SHP77 treated with DMSO at 0.1 percent for 48 hours (cell line): ENCODE data around the gene TNS1.

Experiments
- DNase-seq: peaks from one replicate; lab custom pipeline; 2025; lab: John Stamatoyannopoulos, UW

Gene TNS1

DNA sequence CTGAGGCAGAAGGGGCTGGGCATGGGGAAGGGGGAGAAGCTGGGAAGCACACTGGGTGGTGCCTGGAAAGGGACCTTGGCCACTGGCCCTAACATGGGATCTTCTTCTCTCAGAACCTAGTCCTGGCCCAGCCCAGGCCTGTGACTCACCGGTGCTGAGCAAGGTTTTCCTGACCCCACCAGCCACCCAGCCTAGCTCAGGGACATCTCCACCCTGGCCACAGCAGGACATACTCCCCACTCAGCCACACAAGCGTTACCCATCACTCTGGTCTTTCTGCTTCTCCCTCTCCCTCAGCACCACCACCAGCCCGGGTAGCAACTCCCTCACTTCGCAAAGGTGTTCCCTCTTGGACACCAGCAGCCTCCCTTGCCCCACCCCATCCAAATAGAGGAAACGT lies 22.8 kb downstream of the TNS1 start:
- DNase-seq, result no peak

DNA sequence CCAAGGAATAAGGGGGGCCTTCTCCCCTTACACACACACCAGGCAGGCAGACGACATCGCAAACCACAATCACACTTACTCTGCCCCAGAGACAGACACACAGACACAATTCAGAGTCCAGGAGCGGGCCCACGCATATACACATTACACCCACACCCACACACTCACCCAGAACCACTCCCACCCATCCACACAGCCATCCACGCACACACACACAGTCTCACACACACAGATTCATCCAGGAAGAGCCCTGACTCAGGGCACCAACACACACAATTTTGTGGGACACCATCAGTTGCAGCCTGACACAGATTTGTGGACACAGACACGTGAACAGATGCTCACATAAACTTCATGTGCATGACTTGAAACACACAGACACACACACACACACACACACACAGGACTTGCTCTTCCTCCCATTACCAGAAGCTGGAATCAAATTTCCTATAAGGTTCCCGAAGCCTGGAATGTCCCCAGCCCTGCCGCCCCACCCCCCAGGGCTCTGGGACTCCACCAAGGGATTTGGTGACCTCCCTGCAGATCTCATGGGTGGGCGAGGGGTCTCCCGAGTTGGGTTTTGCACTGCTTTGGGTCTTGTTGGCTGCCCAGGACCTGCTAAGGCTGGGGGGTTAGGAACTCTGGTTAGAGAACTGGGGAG lies 23.5 kb downstream of the TNS1 start:
- DNase-seq, result no peak

DNA sequence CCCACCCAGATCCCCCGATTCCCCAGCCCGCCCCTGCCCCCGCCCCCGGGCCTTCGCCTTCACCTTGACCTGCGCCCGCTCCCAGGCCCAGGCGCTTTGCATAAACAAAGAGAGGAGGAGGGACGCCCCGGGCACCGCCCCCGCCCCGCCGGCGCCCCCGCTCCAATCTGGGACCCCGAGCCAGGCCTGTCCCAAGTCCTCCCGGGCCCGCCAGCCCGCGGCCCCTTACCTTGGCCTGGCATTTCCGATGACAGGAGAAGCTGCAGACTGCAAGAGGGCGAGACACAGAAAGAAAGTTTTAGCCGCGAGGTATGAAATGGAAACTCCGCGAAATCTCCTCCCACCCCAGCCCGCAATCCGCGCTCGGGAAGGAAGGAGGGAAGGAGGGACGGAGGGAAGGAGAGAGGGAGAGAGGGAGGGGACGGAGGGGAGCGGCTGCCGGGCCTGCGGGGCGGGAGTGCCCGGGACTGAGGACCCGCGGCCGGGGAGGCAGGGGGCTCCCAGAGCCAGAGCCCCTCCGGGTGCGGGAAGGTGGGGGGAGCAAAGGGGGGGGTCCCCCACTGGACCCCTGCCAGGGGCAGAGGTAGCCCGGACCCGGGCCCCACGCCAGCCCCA lies 24.2 kb downstream of the TNS1 start:
- no peak for DNase-seq

DNA sequence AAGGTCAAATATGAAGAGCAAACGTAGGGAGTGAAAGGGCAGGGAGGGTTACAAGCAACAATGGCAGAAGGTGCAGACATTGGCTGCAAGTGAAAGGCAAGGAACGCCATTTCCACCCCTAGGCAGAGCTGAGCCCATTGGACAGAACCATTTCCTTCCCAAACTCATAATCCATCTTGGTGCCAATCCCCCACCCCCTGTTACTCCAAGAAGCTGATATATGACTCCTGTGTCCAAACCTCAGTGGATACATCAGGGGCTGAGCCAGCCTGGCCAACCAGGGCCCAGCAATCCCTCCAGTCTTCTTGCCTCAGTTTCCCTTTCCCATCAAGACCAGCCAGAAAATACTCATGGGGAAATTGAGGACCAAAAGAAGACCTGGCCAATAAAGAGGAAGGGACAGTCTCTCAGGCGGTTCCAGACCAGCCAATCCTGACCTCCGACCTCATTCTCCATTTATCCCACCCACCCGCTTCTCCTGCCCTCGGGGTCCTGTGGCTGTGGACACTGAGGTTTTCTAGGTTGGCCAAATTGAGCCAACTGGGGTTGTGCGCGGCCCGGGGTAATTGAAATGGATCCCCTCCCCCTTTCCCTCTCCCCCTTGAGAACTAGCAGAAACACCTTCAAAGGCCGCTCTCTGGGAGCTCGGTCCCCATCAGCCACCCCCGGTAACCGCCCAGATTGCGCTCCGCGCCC lies 24.8 kb downstream of the TNS1 start:
- DNase-seq, result no peak

DNA sequence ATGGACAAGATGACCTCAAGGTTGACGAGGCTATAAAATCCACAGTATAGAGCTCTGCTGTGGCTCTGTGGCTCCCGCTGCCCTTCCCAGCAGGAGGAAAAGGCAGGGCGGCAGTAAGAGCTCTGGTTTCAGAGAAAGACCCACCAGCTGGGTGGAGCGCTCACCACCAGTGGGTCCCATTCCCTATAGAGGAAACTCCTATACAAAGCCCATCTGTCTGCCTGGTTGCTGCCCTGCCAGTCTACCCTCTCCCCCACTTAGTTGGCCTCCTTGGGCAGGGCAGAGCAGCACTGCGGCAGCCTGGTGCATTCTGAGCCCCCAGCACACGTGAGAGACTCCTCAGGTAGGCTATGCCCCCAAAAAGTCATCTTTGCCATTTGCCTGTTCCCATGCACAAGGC lies 26.5 kb downstream of the TNS1 start:
- no peak for DNase-seq

DNA sequence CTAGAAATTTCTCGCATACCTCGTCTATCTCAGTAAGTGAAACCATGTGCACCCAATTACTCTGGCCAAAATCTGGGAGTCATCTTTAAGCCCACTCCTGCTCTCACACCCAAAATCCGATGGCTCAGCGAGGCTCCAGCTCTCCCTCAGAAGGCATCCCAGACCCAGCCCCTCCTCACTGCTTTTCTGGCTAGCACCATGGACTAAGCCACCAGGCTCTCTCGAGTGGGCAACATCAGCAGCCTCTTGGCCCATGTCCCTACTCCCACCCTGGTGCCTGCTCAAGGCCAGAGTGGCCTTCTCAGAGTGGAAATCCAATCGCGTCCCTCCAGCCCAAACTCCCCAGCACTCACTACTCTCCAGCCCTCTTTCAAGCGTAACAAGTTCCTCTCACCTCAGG lies 27.2 kb downstream of the TNS1 start:
- DNase-seq, result no peak

DNA sequence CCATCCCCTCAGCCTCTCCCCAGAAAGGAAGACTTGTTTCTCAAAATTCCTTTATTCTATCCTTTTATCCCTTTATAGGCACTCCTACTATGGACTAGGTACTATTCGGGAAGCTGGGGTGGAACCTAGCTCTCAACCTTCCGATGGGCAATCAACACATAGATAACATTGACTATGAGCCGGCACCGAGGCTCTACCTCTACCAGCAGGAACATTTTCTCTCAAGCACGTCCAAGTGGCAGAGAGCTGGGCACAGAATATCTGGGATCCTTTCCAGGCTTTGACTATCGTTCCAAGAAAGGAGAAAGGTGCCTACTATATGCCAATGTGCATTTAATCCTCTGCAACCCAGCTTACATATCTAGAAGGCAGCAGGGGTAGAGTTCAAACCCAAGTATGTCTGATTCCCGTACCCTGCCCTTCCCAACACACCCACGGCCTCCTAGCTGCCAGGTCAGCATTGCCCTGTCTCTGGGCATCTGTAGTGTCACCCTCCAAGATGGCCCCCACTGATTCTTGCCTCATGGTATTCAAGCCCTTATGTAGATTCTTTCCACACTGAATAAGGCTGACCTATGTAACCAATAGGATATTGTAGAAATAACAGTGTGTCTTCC lies 28.3 kb downstream of the TNS1 start:
- no peak for DNase-seq

DNA sequence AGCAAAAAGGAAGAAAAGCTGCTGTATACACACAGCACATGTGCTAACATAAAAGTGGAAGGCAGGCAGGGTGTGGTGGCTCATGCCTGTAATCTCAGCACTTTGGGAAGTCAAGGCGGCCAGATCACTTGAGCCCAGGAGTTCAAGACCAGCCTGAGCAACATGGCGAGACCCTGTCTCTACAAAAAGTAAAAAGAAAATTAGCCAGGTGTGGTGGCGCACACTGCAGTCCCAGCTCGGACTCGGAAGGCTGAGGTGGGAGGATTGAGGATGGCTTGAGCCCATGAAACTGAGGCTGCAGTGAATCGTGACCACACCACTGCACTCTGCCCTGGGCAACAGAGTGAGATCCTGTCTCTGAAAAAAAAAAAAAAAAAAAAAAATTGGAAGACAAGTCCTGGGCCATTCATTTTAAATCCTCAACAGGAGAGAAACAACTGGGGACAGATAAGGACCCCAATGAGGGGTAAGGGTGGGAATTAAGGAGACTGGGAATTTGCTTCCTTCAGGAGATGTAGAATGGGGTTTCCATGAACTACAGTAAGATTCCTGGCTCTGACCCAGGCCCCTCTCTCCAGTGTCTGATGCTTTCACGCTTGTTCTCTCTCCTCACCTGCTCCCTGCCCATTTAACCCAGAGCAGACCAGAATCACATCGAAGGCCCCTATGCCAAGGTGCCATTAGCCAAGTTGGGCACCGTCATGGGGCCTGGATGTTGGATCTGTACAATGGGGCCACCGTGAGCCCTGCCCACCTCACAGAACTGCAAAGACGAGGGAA lies 29.6 kb downstream of the TNS1 start:
- no peak for DNase-seq

DNA sequence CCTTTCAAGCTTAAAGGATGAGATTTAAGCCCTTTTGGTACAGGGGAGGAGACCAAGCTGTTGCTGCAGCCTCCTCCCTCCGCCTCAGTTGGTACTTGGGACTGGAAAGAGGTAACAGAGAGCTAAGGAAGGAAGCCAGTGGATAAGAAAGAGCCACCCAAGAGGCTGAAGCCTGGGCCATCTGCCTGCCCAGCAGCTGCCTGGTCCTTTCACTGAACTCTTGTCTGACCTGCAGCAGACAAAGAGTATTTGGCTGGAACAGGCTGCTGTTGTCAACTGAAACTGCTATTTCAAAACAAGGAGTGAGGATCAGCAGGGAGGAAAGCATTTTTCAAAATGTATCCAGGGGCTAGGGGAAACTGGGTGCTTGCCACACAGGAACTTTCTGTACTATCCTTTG lies 30.3 kb downstream of the TNS1 start:
- no peak for DNase-seq

DNA sequence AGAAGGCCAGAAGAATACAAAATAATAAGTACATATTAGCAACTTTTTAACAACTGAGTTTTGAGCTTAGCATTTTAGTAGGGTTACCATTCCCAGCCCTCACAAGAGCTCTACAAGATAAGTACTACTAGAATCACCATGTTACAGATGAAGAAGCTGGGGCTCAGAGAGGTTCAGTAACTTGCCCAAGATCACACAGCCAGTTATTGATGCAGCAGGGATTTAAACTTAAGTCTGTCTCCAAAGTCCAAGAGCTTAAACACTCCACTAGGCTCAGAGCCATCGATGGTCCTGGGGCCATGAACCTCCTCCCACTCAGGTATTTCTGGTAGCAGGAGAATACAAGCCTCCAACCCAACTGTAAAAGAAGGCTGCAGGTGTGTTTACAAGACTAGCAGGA lies 30.8 kb downstream of the TNS1 start:
- DNase-seq, result no peak

DNA sequence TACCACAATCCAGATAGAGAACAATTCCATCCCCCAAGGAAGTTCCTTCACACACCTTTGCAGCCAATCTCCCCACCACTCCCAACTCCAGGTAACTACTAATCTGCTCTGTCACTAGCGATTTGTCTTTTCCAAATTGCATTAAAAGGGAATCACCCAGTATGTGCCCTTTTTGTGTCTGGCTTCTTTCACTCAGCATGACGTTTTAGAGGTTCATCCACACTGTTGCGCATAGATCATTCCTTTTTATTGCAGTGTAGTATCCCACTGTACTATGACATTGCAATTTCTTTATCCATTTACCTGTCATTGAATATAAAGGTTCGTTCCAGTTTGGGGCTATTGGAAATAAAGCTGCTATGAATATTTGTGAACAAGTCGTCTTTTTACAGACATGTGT lies 31.6 kb downstream of the TNS1 start:
- DNase-seq, result no peak

DNA sequence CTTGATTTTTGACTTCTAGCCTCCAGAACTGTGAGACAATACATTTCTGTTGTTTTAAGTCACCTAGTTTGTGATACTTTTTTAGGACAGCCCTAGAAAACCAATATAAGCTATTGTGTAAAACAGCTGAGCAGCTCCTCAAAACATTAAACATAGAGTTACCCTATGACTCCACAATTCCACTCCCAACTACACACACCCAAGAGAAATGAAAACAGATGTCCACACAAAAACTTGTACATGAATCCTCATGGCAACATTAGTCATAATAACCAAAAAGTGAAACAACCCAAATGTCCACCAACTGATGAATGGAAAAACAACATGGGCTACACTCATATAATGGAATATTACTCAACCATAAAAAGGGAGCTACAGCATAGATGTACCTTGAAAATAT lies 32.6 kb downstream of the TNS1 start:
- no peak for DNase-seq

DNA sequence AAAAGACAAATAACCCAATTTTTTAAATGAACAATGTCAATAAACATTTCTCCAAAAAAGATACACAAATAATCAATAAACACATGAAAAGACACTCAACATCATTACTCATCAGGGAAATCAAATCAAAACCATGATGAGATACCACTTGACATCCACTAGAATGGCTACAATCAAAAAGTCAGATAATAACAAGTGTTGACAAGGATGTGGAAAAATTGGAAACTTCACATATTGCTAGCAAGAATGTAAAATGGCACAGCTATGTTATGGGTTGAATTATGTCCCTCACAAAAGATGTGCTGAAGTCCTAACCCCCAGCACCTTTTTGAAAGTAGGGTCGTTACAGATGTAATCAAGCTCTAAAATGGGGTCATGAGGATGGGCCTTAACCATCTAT lies 33.2 kb downstream of the TNS1 start:
- DNase-seq, result no peak

DNA sequence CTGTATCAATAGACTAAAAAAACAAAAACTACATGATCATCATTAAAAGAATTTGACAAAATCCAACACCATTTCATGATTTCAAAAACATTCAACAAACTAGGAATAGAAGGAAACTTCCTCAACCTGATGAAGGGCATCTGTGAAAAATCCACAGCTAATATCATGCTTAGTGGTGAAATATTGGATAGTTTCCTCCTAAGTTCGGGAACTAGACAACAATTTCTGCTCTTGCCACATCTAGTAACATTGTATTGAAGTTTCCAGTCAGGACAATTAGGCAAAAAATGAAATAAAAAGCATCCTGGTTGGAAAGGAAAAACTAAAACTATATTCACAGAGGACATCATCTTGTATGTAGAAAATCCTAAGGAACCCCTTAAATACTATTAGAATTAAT lies 34.8 kb downstream of the TNS1 start:
- no peak for DNase-seq

DNA sequence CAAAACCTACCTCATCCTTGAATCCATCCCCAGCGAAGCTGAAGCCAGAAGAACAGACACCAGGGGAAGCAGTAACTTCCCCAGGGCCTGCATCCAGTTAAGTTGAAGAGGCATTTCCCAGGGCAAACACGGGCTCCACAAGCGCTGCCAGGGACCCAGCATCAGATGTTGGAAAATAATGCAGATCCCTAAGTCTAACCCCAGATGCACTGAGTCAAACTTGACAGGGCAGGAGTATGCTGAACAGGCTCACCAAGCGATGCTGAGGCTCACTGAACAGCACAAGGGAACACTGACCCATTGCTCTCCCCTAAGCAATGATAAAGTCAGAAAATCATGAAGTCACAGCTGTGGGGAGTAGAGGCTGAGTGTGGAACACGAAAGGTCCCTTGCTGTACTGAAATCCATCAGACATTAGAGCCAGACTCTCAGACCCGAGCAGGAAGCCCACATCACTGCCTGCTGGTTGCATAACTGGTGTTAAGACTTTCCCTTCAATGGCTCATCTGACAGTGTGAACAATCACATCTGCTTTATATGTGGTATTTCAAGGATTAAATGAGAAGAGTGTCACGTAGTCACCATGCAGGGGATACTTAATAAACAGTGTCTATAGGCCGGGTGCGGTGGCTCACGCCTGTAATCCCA lies 36.2 kb downstream of the TNS1 start:
- DNase-seq, result no peak

DNA sequence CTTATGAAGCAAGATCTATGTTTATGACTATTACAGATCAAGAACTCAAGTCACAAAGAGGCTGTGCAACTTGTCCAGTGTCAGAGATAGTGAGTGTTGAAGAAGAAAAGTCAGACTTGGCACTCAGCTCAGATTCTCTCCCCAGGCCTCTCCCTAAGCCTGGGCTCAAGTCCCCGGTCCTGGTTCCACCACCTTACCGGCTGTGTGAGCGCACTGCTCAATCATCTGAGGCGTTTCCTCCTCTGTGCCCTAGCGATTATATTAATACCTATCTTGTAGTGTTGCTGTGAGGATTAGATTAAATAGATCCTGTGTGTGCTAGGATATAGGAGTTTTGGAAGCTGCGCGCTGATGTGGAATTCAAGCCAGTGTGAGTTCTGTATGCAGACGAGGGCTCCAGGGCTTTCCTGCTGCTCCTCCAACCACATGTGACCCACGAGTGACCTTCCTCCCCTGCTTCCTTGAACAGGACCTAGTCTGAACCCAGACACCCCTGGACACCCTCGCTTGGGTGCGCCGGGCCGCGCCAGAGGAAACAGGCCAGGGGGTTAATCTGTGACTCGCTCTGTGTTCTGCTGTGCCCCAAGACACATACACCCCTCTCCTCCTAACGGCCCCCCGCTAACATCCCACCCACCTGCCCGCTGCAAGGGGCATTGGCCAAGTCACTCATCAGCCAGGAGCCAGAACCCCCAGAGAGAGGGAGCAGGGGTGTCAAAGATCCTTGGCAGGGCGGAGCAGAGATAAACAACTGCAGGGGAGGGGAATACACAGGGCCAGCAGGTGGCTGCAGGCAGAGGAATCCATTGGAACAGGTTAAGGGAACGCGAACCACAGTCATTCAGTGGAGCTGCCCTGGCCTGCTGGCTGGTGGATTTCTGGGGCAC lies 38.3 kb downstream of the TNS1 start:
- no peak for DNase-seq

DNA sequence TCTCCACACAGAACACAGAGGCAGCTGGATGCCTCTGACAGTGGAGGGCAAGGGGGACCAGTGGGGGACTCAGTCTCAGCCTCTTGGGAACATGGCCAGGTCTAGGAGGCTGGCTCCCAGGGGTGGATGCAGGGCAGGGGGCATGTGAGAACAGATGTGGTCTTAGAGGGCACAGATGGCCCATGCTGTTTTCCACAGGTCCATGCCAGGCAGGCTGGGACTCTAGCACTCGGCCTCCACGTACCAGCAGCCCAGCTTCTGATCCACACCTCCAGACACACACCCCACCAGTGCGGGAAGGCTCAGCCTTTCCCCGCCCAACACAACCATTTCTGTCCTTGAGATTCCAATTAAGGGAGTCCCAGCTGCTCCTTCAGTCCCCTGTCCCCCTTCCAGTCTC lies 42.4 kb downstream of the TNS1 start:
- no peak for DNase-seq

DNA sequence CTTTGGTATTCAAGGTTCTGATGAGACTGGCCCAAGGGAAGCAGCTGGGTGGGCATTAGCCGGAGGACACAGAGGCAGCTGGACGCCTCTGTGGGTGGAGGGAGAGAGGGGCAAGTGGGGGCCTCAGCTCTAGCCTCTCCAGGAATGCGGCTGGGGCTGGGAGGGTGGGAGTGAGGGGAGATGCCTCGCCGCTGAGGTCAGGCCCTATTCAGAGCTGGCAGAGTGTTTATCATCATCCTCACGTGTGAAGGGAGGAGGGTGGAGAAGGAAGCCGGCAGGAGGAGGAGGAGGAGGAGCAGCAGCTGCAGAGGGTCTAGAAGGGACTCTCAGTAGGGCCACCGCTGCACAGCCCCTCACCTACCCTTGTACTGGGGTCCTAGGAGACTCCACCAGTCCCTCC lies 43.1 kb downstream of the TNS1 start:
- DNase-seq, result no peak

DNA sequence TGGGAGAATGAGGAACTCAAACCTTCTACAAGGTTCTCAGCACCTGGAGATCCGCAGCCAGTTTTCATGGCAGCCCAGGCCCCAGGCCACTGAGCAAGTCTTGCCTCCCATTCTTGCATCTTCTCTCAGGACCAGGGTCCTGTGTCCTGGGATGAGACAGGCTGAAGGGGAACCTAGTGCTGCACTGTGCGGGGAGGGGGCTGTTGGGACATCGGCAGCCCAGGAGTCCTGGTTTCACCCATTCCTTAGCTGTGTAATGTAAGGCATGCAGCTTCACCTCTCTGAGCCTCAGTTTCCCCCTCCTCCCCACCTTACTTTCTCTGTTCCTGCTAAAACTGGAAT lies 43.9 kb downstream of the TNS1 start:
- no peak for DNase-seq

DNA sequence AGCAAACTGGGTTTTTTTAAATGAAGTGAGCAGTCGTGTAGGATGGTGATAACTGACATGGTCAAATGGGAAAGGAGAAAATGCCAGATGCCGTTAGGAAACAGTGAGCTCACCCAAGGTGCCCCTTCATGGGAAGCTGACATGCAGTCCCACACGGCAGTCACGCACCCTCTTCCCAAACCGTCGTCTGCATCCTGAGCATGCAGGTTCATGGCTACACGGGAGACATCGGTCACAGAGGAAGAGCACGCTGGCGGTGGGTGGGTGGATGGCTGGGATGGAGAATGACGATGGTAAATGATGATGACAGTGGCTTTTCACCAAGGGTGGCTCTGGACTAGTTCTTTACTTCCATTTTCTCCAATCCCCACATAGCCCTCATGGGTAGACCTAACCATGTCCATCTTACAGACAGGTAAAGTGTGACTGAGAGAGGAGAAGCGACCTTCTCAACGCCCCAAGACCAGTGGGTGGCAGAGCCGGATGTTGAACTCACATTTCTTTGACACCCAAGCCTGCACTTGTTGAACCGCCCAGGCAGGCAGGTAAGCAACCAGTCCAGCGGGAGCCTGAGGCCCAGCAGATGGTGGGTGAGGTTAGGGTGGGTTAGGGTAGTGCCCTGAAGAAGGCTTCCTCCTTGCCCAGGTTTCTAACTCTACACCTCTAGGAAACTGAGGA lies 44.5 kb downstream of the TNS1 start:
- no peak for DNase-seq
